Smooth muscle cell (in vitro differentiated cells): Measurements from ENCODE around the gene DYRK4. TPM values are rescaled to one million over a fixed set of nuclear protein-coding genes. Genes with fewer than 3 reads are reported as not detected.

ENCODE experiments used
- DNase-seq: peaks from one replicate; lab custom pipeline; 2025; ENCODE audit not compliant: unreplicated experiment; lab: John Stamatoyannopoulos, UW
- H2AFZ ChIP-seq: fragments of 200-600 bp; sonication (generic); 2 replicates; pipeline ENCODE4 v1.6.0; 2016; ENCODE audit warnings: antibody characterized with exemption, low read depth, mild to moderate bottlenecking
- H3F3A ChIP-seq: fragments of 200-600 bp; sonication (generic); 2 replicates; pipeline ENCODE4 v1.6.0; 2017; ENCODE audit warnings: antibody characterized with exemption, low read depth
- H3K27ac ChIP-seq: fragments of 200-600 bp; sonication (generic); 2 replicates; pipeline ENCODE4 v1.5.1; 2016; ENCODE audit warnings: low read depth, mild to moderate bottlenecking
- H3K27me3 ChIP-seq: fragments of 200-600 bp; sonication (generic); 2 replicates; pipeline ENCODE4 v1.6.1; 2016; ENCODE audit warnings: low read depth, mild to moderate bottlenecking
- H3K36me3 ChIP-seq: fragments of 200-600 bp; sonication (generic); 2 replicates; pipeline ENCODE4 v1.5.1; 2016; ENCODE audit warnings: low read depth
- H3K4me1 ChIP-seq: fragments of 200-600 bp; sonication (generic); 2 replicates; pipeline ENCODE4 v1.5.1; 2016; ENCODE audit warnings: low read depth
- H3K4me2 ChIP-seq: fragments of 200-600 bp; sonication (generic); 2 replicates; pipeline ENCODE4 v1.6.0; 2016; ENCODE audit warnings: mild to moderate bottlenecking
- H3K4me3 ChIP-seq: fragments of 200-600 bp; sonication (generic); 2 replicates; pipeline ENCODE4 v1.5.1; 2016; ENCODE audit warnings: mild to moderate bottlenecking
- H3K79me2 ChIP-seq: fragments of 200-600 bp; sonication (generic); 2 replicates; pipeline ENCODE4 v1.6.0; 2016; ENCODE audit warnings: low read depth, mild to moderate bottlenecking
- H3K9ac ChIP-seq: fragments of 200-600 bp; sonication (generic); 2 replicates; pipeline ENCODE4 v1.6.0; 2016; ENCODE audit warnings: low read depth
- H3K9me3 ChIP-seq: fragments of 200-600 bp; sonication (generic); replicated peaks from 2 replicates; pipeline ENCODE4 v1.5.1; 2016; ENCODE audit warnings: low read depth
- H4K20me1 ChIP-seq: fragments of 200-600 bp; sonication (generic); 2 replicates; pipeline ENCODE4 v1.6.0; 2016; ENCODE audit warnings: low read depth
- WGBS: methylation state at CpG from one replicate; pipeline ENCODE4 v1.1.7; 2016; ENCODE audit warnings: low lambda C conversion rate; 5-methylcytosine and 5-hydroxymethylcytosine counted together
- polyA plus RNA-seq: library from polyadenylated mRNA; unstranded; fragments of >200 nt; fragmentation: Nextera tagmentation; extraction: Ambion mirVana; gene quantifications from 2 replicates; pipeline ENCODE4 v1.2.1, GENCODE V29; 2016
- total RNA-seq: library from RNA; depleted of rRNA; stranded (reverse); fragments of >200 nt; gene quantifications from 2 replicates; pipeline ENCODE4 v1.2.3, GENCODE V29; 2014
- TF ChIP-seq, protein P1 (sequence below): fragments of 200-600 bp; sonication (generic); IDR thresholded peaks from 2 replicates; pipeline ENCODE4 v1.5.1; 2017; ENCODE audit warnings: borderline replicate concordance, mild to moderate bottlenecking, antibody characterized with exemption; ENCODE audit not compliant: insufficient read depth, poor library complexity, severe bottlenecking

The DYRK4 gene
- total and polyA plus RNA-seq, 2 experiments from 2014 or later, result 27.1 to 61.6 TPM

DNA sequence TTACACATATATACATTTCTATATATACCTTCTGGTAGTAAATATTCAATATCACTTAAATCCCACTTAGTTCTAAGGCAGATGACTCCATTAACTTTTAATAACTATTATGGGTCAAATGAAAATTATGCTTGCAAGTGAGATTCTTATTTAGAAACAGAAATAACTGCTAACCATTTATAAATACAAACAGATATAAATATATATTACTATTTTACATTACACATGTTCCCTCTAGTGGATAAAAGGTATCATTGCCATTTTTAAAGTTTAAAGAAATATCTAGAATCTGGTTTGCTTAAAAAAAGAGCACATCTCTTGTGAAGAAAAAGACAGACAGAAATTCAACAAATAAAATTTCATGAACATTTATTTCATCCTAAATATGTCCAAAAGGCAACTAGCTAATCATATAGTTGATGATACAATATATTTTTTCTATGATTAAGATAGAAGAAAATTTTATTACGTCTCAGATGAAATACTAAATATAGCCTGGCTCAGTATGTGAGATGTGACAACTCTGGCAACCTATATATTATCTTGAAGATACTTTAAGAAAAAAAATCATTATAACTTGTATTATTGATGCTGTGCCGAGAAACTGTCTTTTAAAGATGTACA is 35.0 kb upstream of the DYRK4 start:
- H3K36me3 ChIP-seq, result peaks cover 12% of the 10 kb centered on the region
- no peaks in the 10 kb centered on the region for H3K9me3 ChIP-seq
- H3K27ac ChIP-seq, result no peak overlapping the region
- no peaks in the 10 kb centered on the region for H3F3A ChIP-seq
- H2AFZ ChIP-seq, result no peak overlapping the region
- H3K79me2 ChIP-seq, result no peaks in the 10 kb centered on the region
- no peak overlapping the region for H3K9ac ChIP-seq
- TF ChIP-seq, protein P1, sequence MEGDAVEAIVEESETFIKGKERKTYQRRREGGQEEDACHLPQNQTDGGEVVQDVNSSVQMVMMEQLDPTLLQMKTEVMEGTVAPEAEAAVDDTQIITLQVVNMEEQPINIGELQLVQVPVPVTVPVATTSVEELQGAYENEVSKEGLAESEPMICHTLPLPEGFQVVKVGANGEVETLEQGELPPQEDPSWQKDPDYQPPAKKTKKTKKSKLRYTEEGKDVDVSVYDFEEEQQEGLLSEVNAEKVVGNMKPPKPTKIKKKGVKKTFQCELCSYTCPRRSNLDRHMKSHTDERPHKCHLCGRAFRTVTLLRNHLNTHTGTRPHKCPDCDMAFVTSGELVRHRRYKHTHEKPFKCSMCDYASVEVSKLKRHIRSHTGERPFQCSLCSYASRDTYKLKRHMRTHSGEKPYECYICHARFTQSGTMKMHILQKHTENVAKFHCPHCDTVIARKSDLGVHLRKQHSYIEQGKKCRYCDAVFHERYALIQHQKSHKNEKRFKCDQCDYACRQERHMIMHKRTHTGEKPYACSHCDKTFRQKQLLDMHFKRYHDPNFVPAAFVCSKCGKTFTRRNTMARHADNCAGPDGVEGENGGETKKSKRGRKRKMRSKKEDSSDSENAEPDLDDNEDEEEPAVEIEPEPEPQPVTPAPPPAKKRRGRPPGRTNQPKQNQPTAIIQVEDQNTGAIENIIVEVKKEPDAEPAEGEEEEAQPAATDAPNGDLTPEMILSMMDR, result peak; percentile 70
- H3K27me3 ChIP-seq, result no peaks in the 10 kb centered on the region
- H3K4me3 ChIP-seq, result no peak overlapping the region
- H3K4me2 ChIP-seq, result no peak overlapping the region
- no peaks in the 10 kb centered on the region for H4K20me1 ChIP-seq
- DNase-seq, result no peak
- H3K4me1 ChIP-seq, result no peaks in the 10 kb centered on the region
- WGBS, result 98% methylated on average over 2 of the region's 2 CpGs

DNA sequence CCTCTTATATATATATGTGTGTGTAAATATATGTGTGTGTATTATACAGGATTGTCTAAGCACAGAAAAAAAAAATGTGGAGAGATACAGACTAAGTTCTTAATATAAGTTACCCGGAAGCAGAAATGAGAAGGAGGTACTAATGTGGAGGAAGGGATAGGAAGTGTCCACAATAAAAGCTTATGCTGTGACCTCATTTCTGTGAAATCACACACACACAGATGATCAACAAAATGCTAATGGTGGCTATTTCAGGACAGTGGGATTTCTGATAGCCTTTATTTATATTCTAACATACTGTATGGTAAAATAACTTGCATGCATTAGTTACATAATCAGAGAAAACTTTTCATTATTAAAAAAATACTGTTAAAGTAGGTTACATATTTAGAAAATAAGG is 31.8 kb upstream of the DYRK4 start:
- TF ChIP-seq, protein P1, result no peak
- no peak overlapping the region for H3K4me2 ChIP-seq
- H3F3A ChIP-seq, result no peaks in the 10 kb centered on the region
- no peaks in the 10 kb centered on the region for H3K9me3 ChIP-seq
- no peak overlapping the region for H3K9ac ChIP-seq
- H2AFZ ChIP-seq, result no peak overlapping the region
- no peaks in the 10 kb centered on the region for H3K27me3 ChIP-seq
- H3K27ac ChIP-seq, result no peak overlapping the region
- no peaks in the 10 kb centered on the region for H3K79me2 ChIP-seq
- H3K4me1 ChIP-seq, result no peaks in the 10 kb centered on the region
- no peaks in the 10 kb centered on the region for H4K20me1 ChIP-seq
- no peak overlapping the region for H3K4me3 ChIP-seq
- H3K36me3 ChIP-seq, result peaks cover 11% of the 10 kb centered on the region
- 96% methylated on average over 1 of the region's 1 CpG for WGBS
- DNase-seq, result no peak

DNA sequence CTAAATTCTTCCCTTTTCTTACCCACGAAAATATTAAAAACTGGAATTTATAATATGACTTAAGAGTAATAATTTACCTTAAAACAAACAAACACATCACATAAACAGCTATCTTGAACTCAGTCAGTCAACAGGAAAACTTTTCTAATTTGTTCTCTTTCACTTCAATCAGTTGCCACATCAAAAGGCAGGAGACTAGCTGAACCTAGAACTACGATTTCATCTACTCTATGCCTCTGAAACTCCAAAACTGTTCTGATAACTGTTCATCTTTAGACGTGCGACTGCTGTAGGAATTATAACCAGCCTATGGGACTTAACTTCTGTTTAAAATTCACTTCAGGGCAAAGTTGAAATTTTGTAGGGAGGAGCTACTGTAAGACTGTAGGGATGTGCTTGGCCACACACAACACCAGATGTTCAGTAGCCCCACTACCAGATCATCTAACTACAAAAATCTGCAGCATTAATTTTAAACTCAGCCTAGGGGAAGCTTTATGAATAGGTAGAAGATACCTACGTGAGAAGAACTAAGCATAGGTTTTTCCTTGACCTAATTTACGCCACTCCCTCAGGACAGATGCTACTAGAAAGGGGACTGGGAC is 30.9 kb upstream of the DYRK4 start:
- 91% methylated on average over 6 of the region's 6 CpGs for WGBS
- TF ChIP-seq, protein P1, result no peak

DNA sequence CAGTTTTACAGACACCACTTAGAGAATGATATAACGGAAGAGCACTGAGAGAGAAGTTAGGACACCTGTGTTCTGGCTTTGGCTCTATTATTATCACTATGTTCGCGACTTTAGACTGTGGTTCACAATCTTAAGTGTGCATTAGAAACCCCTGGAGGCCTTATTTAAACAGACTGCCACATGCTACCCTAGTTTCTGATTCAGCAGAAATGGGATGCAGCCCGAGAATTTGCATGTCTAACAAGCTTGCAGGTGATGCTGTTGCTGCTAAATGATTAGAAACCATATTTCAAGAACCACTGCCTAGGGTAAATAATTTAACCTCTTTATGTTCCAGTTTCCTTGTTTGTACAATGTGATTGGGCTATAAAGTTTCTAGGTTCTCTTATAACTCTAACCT is 26.9 kb upstream of the DYRK4 start:
- no peak overlapping the region for H3K9ac ChIP-seq
- H3K4me2 ChIP-seq, result no peak overlapping the region
- WGBS, result 97% methylated on average over 4 of the region's 4 CpGs
- H3K27me3 ChIP-seq, result no peaks in the 10 kb centered on the region
- H3K27ac ChIP-seq, result no peak overlapping the region
- H3K9me3 ChIP-seq, result no peaks in the 10 kb centered on the region
- no peaks in the 10 kb centered on the region for H4K20me1 ChIP-seq
- TF ChIP-seq, protein P1, result no peak
- no peak overlapping the region for H3K4me3 ChIP-seq
- DNase-seq, result no peak
- peaks cover 25% of the 10 kb centered on the region for H3K79me2 ChIP-seq
- no peak overlapping the region for H2AFZ ChIP-seq
- peaks cover 11% of the 10 kb centered on the region for H3K4me1 ChIP-seq
- no peaks in the 10 kb centered on the region for H3F3A ChIP-seq
- peaks cover 5% of the 10 kb centered on the region for H3K36me3 ChIP-seq

More for the DNA sequence above, 30.9 kb upstream of the DYRK4 start:
- Histone ChIP-seq H3K4me3 (no peak overlapping the region), H3K4me2 (no peak overlapping the region), H3K27me3 (no peaks in the 10 kb centered on the region), H3K9ac (no peak overlapping the region), H3K79me2 (no peaks in the 10 kb centered on the region), H3K27ac (no peak overlapping the region), H3K9me3 (no peaks in the 10 kb centered on the region), H4K20me1 (no peaks in the 10 kb centered on the region), H3K36me3 (peaks cover 8% of the 10 kb centered on the region), H3K4me1 (no peaks in the 10 kb centered on the region), H3F3A (no peaks in the 10 kb centered on the region), H2AFZ (no peak overlapping the region)
- DNase-seq, result no peak
